SK-N-SH treated with all-trans-retinoic acid at 6 μM for 48 hours (cell line): ENCODE results near the gene PRDM15.

Experiments
- ATAC-seq: fragments of 200-7000 bp; cut with Tn5 transposase; 3 replicates; pipeline ENCODE4 v1.9.1; 2020; ENCODE audit warnings: mild to moderate bottlenecking, moderate library complexity
- ARNTL ChIP-seq: fragments of 450-650 bp; formaldehyde crosslinking; IDR thresholded peaks from 2 replicates; pipeline ENCODE4 v1.5.0; 2020; ENCODE audit warnings: low read depth, mild to moderate bottlenecking, moderate library complexity, borderline replicate concordance
- BACH2 ChIP-seq: fragments of 250-450 bp; sonication (Bioruptor Pico); IDR thresholded peaks from 2 replicates; pipeline ENCODE4 v1.9.0; 2021; ENCODE audit warnings: mild to moderate bottlenecking, borderline replicate concordance
- CSDC2 ChIP-seq: fragments of 250-450 bp; sonication (Bioruptor Pico); IDR thresholded peaks from 2 replicates; pipeline ENCODE4 v1.5.0; 2020; ENCODE audit warnings: mild to moderate bottlenecking, moderate library complexity
- ESRRG ChIP-seq: fragments of 250-450 bp; sonication (Bioruptor Pico); IDR thresholded peaks from 2 replicates; pipeline ENCODE4 v1.6.1; 2021; ENCODE audit warnings: mild to moderate bottlenecking
- GLIS3 ChIP-seq: fragments of 250-450 bp; sonication (Bioruptor Pico); IDR thresholded peaks from 2 replicates; pipeline ENCODE4 v1.5.0; 2020; ENCODE audit warnings: mild to moderate bottlenecking, moderate library complexity
- ISL1 ChIP-seq: fragments of 250-450 bp; sonication (Bioruptor Pico); IDR thresholded peaks from 2 replicates; pipeline ENCODE4 v2.1.2; 2022; ENCODE audit warnings: mild to moderate bottlenecking, moderate library complexity
- OSR1 ChIP-seq: fragments of 250-450 bp; sonication (Bioruptor Pico); IDR thresholded peaks from 2 replicates; pipeline ENCODE4 v1.8.0; 2022; ENCODE audit warnings: moderate library complexity, mild to moderate bottlenecking, inconsistent platforms
- PATZ1 ChIP-seq: fragments of 250-450 bp; sonication (Bioruptor Pico); IDR thresholded peaks from 2 replicates; pipeline ENCODE4 v1.8.0; 2020; ENCODE audit warnings: mild to moderate bottlenecking, moderate library complexity, borderline replicate concordance
- POU6F1 ChIP-seq: fragments of 250-450 bp; sonication (Bioruptor Pico); IDR thresholded peaks from 2 replicates; pipeline ENCODE4 v1.8.0; 2021; ENCODE audit warnings: low read depth, mild to moderate bottlenecking, moderate library complexity, borderline replicate concordance
- PPARA ChIP-seq: fragments of 250-450 bp; sonication (Bioruptor Pico); IDR thresholded peaks from 2 replicates; pipeline ENCODE4 v1.5.0; 2020; ENCODE audit warnings: mild to moderate bottlenecking, borderline replicate concordance
- RARB ChIP-seq: fragments of 250-450 bp; sonication (Bioruptor Pico); IDR thresholded peaks from 2 replicates; pipeline ENCODE4 v1.8.0; 2021; ENCODE audit warnings: mild to moderate bottlenecking, moderate library complexity
- SNAI2 ChIP-seq: fragments of 250-450 bp; sonication (Bioruptor Pico); IDR thresholded peaks from 2 replicates; pipeline ENCODE4 v1.5.0; 2020; ENCODE audit warnings: mild to moderate bottlenecking, moderate library complexity
- TCF4 ChIP-seq: fragments of 250-450 bp; sonication (Bioruptor Pico); IDR thresholded peaks from 2 replicates; pipeline ENCODE4 v1.8.0; 2021; ENCODE audit warnings: mild to moderate bottlenecking, moderate library complexity, borderline replicate concordance
- TOX ChIP-seq: fragments of 250-450 bp; sonication (Bioruptor Pico); IDR thresholded peaks from 2 replicates; pipeline ENCODE4 v1.8.0; 2021; ENCODE audit warnings: mild to moderate bottlenecking, moderate library complexity, borderline replicate concordance
- TSHZ2 ChIP-seq: fragments of 250-450 bp; sonication (Bioruptor Pico); IDR thresholded peaks from 2 replicates; pipeline ENCODE4 v1.5.0; 2020; ENCODE audit warnings: mild to moderate bottlenecking, moderate library complexity
- ZC3H10 ChIP-seq: fragments of 250-450 bp; sonication (Bioruptor Pico); IDR thresholded peaks from 2 replicates; pipeline ENCODE4 v1.5.1; 2021; ENCODE audit warnings: mild to moderate bottlenecking, moderate library complexity
- ZFP30 ChIP-seq: fragments of 450-650 bp; formaldehyde crosslinking; IDR thresholded peaks from 2 replicates; pipeline ENCODE4 v1.5.0; 2022; ENCODE audit warnings: mild to moderate bottlenecking, moderate library complexity
- ZNF565 ChIP-seq: fragments of 450-650 bp; formaldehyde crosslinking; conservative IDR thresholded peaks from 2 replicates; pipeline ENCODE4 v1.5.0; 2020; ENCODE audit warnings: low read depth, mild to moderate bottlenecking, moderate library complexity
- ZNF70 ChIP-seq: fragments of 450-650 bp; formaldehyde crosslinking; IDR thresholded peaks from 2 replicates; pipeline ENCODE4 v1.5.0; 2020; ENCODE audit warnings: mild to moderate bottlenecking, moderate library complexity
- TF ChIP-seq, protein P1 (sequence below): fragments of 250-450 bp; sonication (Bioruptor Pico); IDR thresholded peaks from 2 replicates; pipeline ENCODE4 v1.5.1; 2021; ENCODE audit warnings: mild to moderate bottlenecking, moderate library complexity
- TF ChIP-seq, protein P2 (sequence below): fragments of 250-450 bp; sonication (Bioruptor Pico); IDR thresholded peaks from 2 replicates; pipeline ENCODE4 v1.5.1; 2020; ENCODE audit warnings: low read depth, mild to moderate bottlenecking, moderate library complexity

PRDM15 gene

GRCh38 chr21:41846033-41846317, 33.2 kb downstream of the PRDM15 start:
- TF ChIP-seq GLIS3 (CRISPR knock-in tag): no peak
- ATAC-seq: no peak

- no peak for TF ChIP-seq BACH2 (CRISPR knock-in tag)
- TF ChIP-seq ARNTL: no peak
- TF ChIP-seq OSR1 (CRISPR knock-in tag): no peak
- TF ChIP-seq, all 23 proteins: peak for 0
- ATAC-seq: no peak
Measured at GRCh38 chr21:41845310-41846032, 33.7 kb downstream of the PRDM15 start.

DNA sequence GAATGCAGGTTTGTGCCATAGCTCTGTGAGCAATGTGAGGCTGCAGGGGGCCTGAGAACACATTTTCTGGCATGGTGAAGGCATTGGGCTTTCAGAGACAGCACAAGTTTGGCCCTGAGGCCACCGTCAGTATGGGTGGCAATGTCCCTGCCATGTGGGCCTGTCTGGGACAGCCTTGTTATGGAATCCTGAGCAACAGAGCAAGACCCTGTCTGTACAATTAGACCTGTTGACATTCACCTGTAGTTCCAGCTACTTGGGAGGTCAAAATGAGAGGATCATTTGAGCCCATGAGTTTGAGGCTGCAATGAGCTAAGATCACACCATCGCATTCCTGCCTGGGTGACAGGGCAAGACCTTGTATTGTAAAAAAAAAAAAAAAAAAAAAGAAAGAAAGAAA, 35.6 kb downstream of the PRDM15 start:
- TF ChIP-seq OSR1 (CRISPR knock-in tag) (no peak), CSDC2 (no peak), ISL1 (no peak), TSHZ2 (CRISPR knock-in tag) (no peak), SNAI2 (CRISPR knock-in tag) (no peak), ESRRG (CRISPR knock-in tag) (no peak), ZNF565 (CRISPR knock-in tag) (no peak), RARB (CRISPR knock-in tag) (no peak), ZFP30 (CRISPR knock-in tag) (no peak), GLIS3 (CRISPR knock-in tag) (no peak), TOX (no peak), PPARA (CRISPR knock-in tag) (no peak)
- TF ChIP-seq, protein P1, sequence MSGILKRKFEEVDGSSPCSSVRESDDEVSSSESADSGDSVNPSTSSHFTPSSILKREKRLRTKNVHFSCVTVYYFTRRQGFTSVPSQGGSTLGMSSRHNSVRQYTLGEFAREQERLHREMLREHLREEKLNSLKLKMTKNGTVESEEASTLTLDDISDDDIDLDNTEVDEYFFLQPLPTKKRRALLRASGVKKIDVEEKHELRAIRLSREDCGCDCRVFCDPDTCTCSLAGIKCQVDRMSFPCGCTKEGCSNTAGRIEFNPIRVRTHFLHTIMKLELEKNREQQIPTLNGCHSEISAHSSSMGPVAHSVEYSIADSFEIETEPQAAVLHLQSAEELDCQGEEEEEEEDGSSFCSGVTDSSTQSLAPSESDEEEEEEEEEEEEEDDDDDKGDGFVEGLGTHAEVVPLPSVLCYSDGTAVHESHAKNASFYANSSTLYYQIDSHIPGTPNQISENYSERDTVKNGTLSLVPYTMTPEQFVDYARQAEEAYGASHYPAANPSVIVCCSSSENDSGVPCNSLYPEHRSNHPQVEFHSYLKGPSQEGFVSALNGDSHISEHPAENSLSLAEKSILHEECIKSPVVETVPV: no peak
- TF ChIP-seq, all 23 proteins: peak for 0
- no peak for ATAC-seq

- no peak for TF ChIP-seq OSR1 (CRISPR knock-in tag)
- peak; percentile 54; the same call in 1 of the 2 replicates for TF ChIP-seq ZFP30 (CRISPR knock-in tag)
- no peak for ATAC-seq
Measured at GRCh38 chr21:41840880-41841279, 38.3 kb downstream of the PRDM15 start.

- TF ChIP-seq ZFP30 (CRISPR knock-in tag): no peak
- no peak for TF ChIP-seq ZNF565 (CRISPR knock-in tag)
- TF ChIP-seq POU6F1 (CRISPR knock-in tag): no peak
- TF ChIP-seq TSHZ2 (CRISPR knock-in tag): no peak
- no peak for TF ChIP-seq PATZ1 (CRISPR knock-in tag)
- TF ChIP-seq TCF4 (CRISPR knock-in tag): no peak
- no peak for TF ChIP-seq SNAI2 (CRISPR knock-in tag)
- TF ChIP-seq, protein P2, sequence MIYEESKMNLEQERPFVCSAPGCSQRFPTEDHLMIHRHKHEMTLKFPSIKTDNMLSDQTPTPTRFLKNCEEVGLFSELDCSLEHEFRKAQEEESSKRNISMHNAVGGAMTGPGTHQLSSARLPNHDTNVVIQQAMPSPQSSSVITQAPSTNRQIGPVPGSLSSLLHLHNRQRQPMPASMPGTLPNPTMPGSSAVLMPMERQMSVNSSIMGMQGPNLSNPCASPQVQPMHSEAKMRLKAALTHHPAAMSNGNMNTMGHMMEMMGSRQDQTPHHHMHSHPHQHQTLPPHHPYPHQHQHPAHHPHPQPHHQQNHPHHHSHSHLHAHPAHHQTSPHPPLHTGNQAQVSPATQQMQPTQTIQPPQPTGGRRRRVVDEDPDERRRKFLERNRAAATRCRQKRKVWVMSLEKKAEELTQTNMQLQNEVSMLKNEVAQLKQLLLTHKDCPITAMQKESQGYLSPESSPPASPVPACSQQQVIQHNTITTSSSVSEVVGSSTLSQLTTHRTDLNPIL: no peak
- TF ChIP-seq BACH2 (CRISPR knock-in tag): no peak
- TF ChIP-seq RARB (CRISPR knock-in tag): no peak
- TF ChIP-seq PPARA (CRISPR knock-in tag): no peak
- TF ChIP-seq OSR1 (CRISPR knock-in tag): no peak
- no peak for TF ChIP-seq GLIS3 (CRISPR knock-in tag)
- TF ChIP-seq ESRRG (CRISPR knock-in tag): no peak
- no peak for TF ChIP-seq TOX
- TF ChIP-seq ZC3H10 (CRISPR knock-in tag): no peak
- no peak for TF ChIP-seq ZNF70 (CRISPR knock-in tag)
- ATAC-seq: no peak
Measured at GRCh38 chr21:41839387-41840000, 39.6 kb downstream of the PRDM15 start.
